Smooth muscle cell of the brain vasculature (primary cell): ENCODE data around the gene TMEM132E.
A peak's percentile ranks its signal among the peaks of the same experiment; 100 is the strongest.

Experiments used
- DNase-seq: peaks from one replicate; pipeline ENCODE4 v3.0.0-alpha.2; 2012; ENCODE audit warnings: low read depth, low spot score

Gene TMEM132E

DNA sequence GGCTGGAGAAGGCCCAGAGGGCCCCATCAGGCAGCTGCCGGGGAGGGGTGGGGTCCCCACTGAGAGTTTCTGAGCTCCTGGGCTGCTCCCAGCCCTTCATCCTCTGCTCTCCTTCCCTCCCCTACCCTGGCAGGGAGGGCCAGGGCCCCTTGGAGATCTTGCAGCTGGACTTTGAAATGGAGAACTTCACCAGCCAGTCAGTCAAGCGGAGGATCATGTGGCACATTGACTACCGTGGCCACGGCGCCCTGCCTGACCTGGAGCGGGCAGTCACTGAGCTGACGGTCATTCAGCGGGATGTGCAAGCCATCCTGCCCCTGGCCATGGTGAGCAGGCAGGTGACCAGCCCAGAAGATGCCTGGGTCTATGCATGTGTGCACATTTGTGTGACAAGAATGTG, 49.5 kb downstream of the TMEM132E start:
- no peak for DNase-seq

DNA sequence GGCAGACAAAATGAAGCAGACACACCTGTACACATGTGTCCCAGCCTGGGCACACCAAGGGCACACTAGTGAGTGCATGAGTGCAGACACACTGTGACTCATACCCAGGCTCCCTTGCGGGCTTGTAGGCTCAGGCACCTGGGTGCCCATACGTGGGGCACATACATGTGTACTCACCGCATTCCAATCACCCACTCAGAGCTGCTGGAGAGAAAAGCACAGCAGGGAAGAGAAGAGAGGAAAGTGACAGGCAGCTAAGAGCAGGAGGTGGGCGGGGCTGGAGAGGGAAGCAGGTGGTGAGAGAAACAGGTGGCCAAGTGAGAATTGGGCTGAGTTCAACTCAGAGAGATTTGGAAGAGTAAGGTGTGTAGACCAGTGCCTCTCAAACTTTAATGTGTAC, 54.0 kb downstream of the TMEM132E start:
- DNase-seq, result no peak

GRCh38 chr17:34633760-34634159, 54.4 kb downstream of the TMEM132E start:
- no peak for DNase-seq

- DNase-seq, result no peak
Observed at GRCh38 chr17:34634551-34635160, 55.3 kb downstream of the TMEM132E start.

- no peak for DNase-seq
Observed at GRCh38 chr17:34635876-34636275, 56.5 kb downstream of the TMEM132E start.

GRCh38 chr17:34637041-34637547, 57.7 kb downstream of the TMEM132E start:
- DNase-seq, result no peak

DNA sequence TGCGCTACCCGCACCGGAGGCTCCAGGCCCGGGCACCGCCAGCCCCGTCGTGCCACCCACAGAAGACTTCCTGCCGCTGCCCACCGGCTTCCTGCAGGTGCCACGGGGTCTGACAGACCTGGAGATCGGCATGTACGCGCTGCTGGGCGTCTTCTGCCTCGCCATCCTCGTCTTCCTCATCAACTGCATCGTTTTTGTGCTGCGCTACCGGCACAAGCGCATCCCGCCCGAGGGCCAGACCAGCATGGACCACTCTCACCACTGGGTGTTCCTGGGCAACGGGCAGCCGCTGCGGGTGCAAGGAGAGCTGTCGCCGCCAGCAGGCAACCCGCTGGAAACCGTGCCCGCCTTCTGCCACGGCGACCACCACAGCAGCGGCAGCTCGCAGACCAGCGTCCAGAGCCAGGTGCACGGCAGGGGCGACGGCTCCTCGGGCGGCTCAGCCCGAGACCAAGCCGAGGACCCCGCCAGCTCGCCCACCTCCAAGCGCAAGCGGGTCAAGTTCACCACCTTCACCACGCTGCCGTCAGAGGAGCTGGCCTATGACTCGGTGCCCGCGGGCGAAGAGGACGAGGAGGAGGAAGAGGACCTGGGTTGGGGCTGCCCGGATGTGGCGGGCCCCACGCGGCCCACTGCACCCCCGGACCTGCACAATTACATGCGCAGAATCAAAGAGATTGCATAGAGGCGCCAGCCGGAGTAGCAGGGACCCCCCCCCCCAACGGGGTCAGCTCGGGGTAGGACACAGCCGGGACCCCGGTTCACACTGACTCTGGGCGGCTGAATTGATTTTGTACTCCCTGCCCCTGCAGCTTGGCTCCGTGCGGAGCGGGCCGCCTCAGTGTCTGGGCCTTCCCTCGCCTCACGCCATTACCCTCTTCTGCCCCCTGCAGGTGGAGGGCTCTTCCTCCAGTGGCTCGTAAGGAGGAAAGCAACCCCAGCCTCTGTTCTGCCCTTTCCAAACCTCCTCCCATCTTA, 58.5 kb downstream of the TMEM132E start:
- DNase-seq, result peak; percentile 21

DNA sequence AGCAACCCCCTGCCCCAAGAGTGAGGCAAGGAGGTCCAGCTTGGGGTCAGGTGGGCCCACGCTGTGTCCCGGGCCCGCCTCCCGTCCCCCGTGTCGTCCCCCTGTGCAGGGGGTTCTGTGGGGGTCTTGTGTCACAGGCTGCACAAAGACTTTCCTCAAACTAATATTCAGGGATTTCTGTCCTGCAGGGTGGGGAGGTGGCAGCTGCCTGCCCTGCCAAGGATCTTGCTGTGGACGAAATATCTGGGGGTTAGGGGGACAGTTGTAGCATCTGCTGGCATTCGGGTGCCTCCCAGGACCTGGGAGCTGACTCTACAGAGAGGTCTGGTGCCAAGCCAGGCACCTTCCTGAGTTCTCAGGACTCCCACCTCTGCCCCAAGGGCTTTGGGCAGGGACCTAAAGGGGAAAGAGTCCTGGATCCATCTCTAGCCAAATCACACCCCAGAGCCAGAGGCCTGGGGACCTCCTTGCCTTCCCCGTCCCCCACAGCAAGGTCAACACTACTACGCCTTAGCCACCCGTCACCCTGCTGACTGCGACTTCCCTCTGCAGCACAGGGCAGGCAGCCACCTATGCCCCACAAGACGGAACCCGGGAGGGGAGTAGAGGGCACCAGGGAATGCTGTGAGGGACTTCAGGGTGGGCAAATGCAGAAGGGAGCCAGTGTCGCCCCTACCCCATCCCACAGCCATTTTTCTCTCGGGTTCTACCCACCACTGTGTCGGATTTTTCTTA, 59.3 kb downstream of the TMEM132E start:
- DNase-seq, result no peak

DNA sequence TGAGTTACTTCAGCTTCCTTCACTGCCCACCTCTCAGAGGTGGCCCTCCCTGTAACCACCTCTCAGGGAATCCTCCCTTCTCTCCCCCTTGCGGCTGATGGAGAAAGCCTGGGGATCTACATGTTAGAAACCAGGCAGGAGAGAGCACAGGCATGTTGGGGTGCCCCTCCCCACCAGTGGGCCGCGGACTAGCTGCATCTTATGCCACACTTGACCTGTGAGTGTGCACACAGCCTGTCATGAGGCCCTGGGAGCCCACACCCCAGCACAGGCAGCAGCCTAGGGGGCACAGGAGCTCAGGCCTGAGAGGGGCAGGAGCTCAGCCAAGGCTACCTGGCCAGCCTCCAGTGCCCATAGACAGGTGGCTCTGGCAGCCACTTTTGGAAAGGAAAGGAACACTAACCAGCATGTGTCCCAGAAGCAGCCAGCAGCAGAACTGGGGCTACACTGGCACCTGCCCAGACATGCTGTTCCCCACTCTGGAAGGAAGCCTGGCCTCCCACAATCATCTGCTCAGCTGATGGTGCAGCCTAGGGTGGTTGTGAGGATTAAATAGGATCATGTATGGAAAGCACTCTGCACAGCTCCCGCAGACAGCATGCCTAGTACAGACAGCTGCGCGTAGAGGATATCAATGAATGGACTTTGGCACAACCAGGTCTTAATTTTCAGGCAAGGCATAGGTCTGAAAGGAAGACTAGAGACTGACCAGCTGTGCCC, 60.5 kb downstream of the TMEM132E start:
- DNase-seq, result no peak

GRCh38 chr17:34641368-34641767, 62.0 kb downstream of the TMEM132E start:
- no peak for DNase-seq

- no peak for DNase-seq
Observed at GRCh38 chr17:34644941-34645550, 65.7 kb downstream of the TMEM132E start.

GRCh38 chr17:34645594-34645993, 66.2 kb downstream of the TMEM132E start:
- no peak for DNase-seq

DNA sequence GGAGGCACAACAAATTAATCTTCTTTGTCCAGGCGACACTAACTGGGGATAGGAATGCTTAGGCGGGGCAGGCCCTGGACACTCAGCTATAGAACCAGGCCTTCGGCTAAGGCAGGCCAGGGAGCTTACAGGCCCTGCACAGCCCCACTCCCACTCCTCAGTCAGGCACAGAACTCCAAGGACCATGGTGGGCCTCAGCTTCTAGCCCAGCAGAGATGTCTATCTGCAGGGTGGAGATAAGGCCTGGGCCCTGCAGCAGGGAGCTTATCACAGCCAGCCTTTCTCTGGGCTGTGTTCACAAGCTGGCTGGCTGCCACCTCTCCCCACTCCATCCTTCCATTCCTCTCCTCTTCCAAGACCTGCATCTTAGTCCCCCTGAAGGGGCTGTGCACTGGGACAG, 68.1 kb downstream of the TMEM132E start:
- DNase-seq, result no peak

DNA sequence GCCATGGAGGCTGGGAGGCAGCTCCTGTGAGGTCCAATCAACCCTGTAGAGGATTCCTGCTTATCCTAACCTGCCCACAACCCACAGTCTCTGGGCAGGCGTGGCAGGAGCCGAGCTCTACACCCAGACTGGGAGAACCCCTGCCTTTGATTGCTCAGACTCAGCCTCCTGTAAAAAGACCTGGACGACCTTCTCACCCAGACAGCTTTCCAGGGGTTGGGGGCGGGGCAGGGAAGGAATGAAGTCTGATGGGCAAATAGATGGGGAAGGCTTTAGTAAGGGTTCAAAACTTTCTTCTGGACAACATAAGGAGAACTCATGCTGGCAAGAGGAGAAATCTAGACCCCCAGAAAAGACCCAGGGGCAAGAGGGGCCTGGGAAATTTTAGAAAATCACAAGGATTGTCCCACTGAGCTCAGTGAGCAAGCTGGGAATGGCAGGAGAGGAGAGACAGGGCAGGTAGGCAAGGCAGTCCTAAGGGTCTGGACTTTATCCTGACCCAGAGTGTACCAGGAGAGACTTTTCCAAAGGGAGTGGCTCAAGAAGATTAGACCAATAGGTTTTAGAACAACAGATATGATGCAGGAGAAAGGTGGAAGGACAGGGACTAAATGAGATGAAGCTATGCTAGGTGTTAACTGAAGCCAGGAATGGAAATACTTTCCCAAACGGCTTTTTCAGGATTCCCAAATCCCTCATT, 70.8 kb downstream of the TMEM132E start:
- no peak for DNase-seq

DNA sequence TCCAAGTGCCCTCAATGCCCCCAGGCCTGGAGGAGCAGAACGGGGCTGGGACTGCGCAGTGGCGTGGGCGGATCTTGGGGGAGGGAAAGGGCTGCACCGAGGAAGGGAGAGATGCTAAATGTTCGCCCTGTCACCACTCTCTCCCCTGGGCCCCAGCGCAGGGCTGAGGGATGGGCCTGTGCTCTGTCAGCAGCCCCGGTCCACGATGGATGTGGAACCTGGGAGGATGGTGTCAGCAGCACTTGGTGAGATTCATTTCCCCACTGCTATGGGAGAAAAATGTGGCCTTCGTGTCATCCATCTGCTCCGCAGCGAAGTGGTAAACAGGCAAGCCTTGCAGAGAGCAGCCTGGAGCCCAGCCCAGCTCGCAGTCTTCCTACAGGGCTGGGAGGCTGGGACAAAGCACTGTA, 72.0 kb downstream of the TMEM132E start:
- DNase-seq, result no peak

- DNase-seq, result no peak
Observed at GRCh38 chr17:34652021-34652555, 72.7 kb downstream of the TMEM132E start.

GRCh38 chr17:34653511-34653910, 74.1 kb downstream of the TMEM132E start:
- no peak for DNase-seq

DNA sequence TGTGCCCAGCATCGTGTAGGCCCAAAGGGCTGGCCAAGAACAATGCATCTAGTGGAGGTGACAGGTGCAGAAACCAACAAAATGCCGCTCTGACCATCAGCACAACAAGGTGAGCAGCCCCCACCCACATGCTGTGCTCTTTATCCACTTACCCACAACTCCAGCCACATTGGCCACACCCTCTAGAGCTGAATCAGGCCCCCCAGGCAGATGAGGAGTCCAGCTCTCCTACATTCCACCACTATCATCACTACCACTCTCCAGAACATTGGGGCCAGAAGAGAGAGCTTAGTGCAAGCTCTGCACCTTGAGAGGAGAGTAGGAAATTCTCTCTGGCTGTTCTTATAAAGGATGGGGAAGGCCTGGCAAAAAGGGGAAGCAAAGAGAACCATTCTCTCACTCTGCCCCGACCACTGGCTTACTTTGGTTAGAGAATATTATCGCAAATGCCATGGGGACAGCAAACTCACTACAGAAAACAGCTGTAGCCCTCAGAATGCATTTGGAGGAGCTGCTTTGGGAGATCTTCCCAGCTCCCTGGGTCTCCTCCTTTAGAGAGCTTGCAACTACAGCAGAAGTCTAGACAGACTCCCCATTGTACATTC, 75.0 kb downstream of the TMEM132E start:
- no peak for DNase-seq

- no peak for DNase-seq
Observed at GRCh38 chr17:34654881-34655276, 75.5 kb downstream of the TMEM132E start.

DNA sequence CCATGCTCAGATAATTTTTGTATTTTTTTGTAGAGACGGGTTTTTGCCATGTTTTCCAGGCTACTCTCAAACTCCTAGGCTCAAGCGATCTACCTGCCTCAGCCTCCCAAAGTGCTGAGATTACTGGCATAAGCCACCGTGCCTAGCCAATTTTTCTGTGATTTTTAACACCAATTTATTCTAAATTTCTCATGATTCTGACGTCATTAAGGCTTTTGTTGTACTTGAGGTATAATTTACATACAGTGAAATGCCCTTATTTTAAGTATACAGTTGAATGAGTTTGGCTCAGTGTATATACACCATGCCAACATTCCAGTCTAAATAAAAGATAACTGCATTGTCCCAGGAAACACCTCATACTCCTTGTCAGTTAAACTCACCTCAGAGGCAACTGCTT, 77.4 kb downstream of the TMEM132E start:
- no peak for DNase-seq
